SK-N-MC (cell line): ENCODE data around the gene PRDM16.

Source experiments
- EZH2 ChIP-seq: fragments of 200-600 bp; sonication (generic); IDR thresholded peaks from one replicate; pipeline ENCODE4 v1.6.1; 2017; ENCODE audit warnings: antibody characterized with exemption
- POLR2AphosphoS5 ChIP-seq: IDR thresholded peaks from 2 replicates; pipeline ENCODE4 v1.6.1; 2012; ENCODE audit warnings: mild to moderate bottlenecking, low read depth, low read length, borderline replicate concordance

DNA sequence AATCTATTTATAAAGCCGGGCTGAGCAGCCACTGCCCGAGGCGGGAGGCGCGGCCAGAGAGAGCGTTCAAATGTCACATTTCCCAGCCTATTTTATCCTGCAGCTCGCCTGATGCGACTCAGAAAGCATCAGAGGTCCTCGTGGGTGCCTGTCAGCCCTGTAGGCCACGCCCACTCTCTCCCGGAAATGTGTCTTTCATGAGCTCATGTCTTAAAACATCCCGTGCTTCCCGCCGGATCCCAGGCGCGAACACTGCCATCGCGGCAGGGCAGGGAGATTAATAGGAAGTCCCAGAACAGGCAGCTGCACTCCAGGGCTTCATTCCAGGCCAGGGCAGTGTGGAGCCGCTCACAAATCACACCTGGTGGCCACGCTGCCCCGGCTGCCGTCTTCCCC lies 117.5 kb downstream of the PRDM16 start:
- no peak for TF ChIP-seq EZH2
- no peak for TF ChIP-seq POLR2AphosphoS5
